ENCODE measurements around the gene IGFL2. TPM values are rescaled to one million over a fixed set of nuclear protein-coding genes. Genes with fewer than 3 reads are reported as not detected.

Gene IGFL2
- total RNA-seq, 1 donor from 2014 or later: 9.8 TPM

- Mint-ChIP-seq H3K4me3 (ENCODE audit: unreplicated experiment) (peak overlapping the region; percentile 81), H3K36me3 (ENCODE audit: low read depth, unreplicated experiment) (peaks cover 3% of the 10 kb centered on the region)
- FAIRE-seq: peak; percentile 32
Observed at GRCh38 chr19:46132508-46133100, 15.4 kb upstream of the IGFL2 start.

DNA sequence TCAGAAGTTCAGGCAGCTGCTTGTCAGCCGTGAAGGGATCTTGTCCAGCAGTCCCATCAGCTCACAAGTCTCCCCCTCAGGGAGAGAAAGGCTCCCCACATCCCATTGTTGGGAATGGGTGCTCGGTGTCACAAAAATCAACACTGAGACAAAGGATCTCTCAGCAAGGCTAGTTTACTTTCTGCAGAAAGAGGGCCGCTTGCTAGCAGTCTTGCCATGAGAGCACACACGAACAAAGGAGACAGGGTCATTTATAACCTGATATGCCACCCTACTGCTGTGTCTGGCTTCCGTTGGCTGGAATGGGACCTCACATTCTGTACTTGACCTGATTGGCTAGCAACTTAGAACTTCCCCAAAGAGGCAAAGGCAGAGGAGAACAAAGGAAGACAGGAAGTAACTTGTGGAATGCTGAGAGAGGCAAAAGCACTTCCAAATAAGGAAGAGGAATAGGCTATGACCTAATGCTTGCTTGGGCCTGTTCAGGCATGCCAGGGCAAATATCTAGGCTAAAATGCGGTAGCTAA lies 14.9 kb upstream of the IGFL2 start:
- TF ChIP-seq, protein P1, sequence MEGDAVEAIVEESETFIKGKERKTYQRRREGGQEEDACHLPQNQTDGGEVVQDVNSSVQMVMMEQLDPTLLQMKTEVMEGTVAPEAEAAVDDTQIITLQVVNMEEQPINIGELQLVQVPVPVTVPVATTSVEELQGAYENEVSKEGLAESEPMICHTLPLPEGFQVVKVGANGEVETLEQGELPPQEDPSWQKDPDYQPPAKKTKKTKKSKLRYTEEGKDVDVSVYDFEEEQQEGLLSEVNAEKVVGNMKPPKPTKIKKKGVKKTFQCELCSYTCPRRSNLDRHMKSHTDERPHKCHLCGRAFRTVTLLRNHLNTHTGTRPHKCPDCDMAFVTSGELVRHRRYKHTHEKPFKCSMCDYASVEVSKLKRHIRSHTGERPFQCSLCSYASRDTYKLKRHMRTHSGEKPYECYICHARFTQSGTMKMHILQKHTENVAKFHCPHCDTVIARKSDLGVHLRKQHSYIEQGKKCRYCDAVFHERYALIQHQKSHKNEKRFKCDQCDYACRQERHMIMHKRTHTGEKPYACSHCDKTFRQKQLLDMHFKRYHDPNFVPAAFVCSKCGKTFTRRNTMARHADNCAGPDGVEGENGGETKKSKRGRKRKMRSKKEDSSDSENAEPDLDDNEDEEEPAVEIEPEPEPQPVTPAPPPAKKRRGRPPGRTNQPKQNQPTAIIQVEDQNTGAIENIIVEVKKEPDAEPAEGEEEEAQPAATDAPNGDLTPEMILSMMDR (IDR thresholded peaks at IDR 0.05; ENCODE audit: insufficient read depth, low read depth, low read length): no peak
- TF ChIP-seq EZH2 (IDR thresholded peaks at IDR 0.05; ENCODE audit: insufficient read depth, low read length): no peak
- Mint-ChIP-seq H3K27me3 (ENCODE audit: low read depth, unreplicated experiment) (no peaks in the 10 kb centered on the region), H3K27ac (ENCODE audit: unreplicated experiment) (peak overlapping the region; percentile 100), H3K4me3 (ENCODE audit: unreplicated experiment) (peak overlapping the region; percentile 81), H3K9me3 (ENCODE audit: unreplicated experiment) (peaks cover 6% of the 10 kb centered on the region), H3K4me1 (ENCODE audit: low read depth, unreplicated experiment) (peaks cover 26% of the 10 kb centered on the region), H3K36me3 (ENCODE audit: low read depth, unreplicated experiment) (peaks cover 4% of the 10 kb centered on the region)
- Histone ChIP-seq H3K36me3 (ENCODE audit: insufficient read depth, low read length) (no peaks in the 10 kb centered on the region), H3K4me1 (ENCODE audit: insufficient read depth, low read length) (peaks cover 25% of the 10 kb centered on the region), H3K79me2 (ENCODE audit: insufficient read depth, low read length) (no peaks in the 10 kb centered on the region), H4K20me1 (ENCODE audit: insufficient read depth, low read length) (no peaks in the 10 kb centered on the region), H3K9me3 (ENCODE audit: insufficient read depth, low read depth, low read length) (peaks cover under 1% of the 10 kb centered on the region), H3K9ac (ENCODE audit: low read length) (peak overlapping the region; percentile 91), H3K27me3 (ENCODE audit: insufficient read depth, low read length) (no peaks in the 10 kb centered on the region), H3K4me2 (ENCODE audit: low read length) (peak overlapping the region; percentile 90), H2AFZ (ENCODE audit: low read depth, low read length) (peak overlapping the region; percentile 51), H3K27ac (ENCODE audit: low read depth, low read length) (peak overlapping the region; percentile 95), H3K4me3 (ENCODE audit: insufficient read depth, low read depth, low read length) (peak overlapping the region; percentile 54)
- FAIRE-seq (peak; percentile 96), DNase-seq (ENCODE audit: low read depth) (peak; percentile 100)

More at GRCh38 chr19:46132508-46133100, 15.4 kb upstream of the IGFL2 start:
- Mint-ChIP-seq H3K27ac (ENCODE audit: unreplicated experiment) (peak overlapping the region; percentile 100), H3K4me1 (ENCODE audit: low read depth, unreplicated experiment) (peaks cover 26% of the 10 kb centered on the region), H3K27me3 (ENCODE audit: low read depth, unreplicated experiment) (no peaks in the 10 kb centered on the region), H3K9me3 (ENCODE audit: unreplicated experiment) (peaks cover 6% of the 10 kb centered on the region)
- Histone ChIP-seq H3K4me1 (ENCODE audit: insufficient read depth, low read length) (peaks cover 25% of the 10 kb centered on the region), H3K9me3 (ENCODE audit: insufficient read depth, low read depth, low read length) (no peaks in the 10 kb centered on the region), H3K4me2 (ENCODE audit: low read length) (peak overlapping the region; percentile 90), H3K79me2 (ENCODE audit: insufficient read depth, low read length) (no peaks in the 10 kb centered on the region), H3K27me3 (ENCODE audit: insufficient read depth, low read length) (no peaks in the 10 kb centered on the region), H3K27ac (ENCODE audit: low read depth, low read length) (peak overlapping the region; percentile 95), H3K9ac (ENCODE audit: low read length) (peak overlapping the region; percentile 91), H3K4me3 (ENCODE audit: insufficient read depth, low read depth, low read length) (peak overlapping the region; percentile 54), H2AFZ (ENCODE audit: low read depth, low read length) (peak overlapping the region; percentile 51), H3K36me3 (ENCODE audit: insufficient read depth, low read length) (no peaks in the 10 kb centered on the region), H4K20me1 (ENCODE audit: insufficient read depth, low read length) (no peaks in the 10 kb centered on the region)
- DNase-seq (ENCODE audit: low read depth): no peak
- no peak for TF ChIP-seq EZH2 (IDR thresholded peaks at IDR 0.05; ENCODE audit: insufficient read depth, low read length)
- TF ChIP-seq, protein P1 (IDR thresholded peaks at IDR 0.05; ENCODE audit: insufficient read depth, low read depth, low read length): no peak

GRCh38 chr19:46133777-46134241 lies 14.2 kb upstream of the IGFL2 start:
- peak overlapping the region; percentile 100 for H3K27ac Mint-ChIP-seq (ENCODE audit: unreplicated experiment)

More at GRCh38 chr19:46133777-46134241, 14.2 kb upstream of the IGFL2 start:
- Histone ChIP-seq H3K4me1 (ENCODE audit: insufficient read depth, low read length) (peaks cover 25% of the 10 kb centered on the region), H3K79me2 (ENCODE audit: insufficient read depth, low read length) (no peaks in the 10 kb centered on the region), H3K9ac (ENCODE audit: low read length) (peak overlapping the region; percentile 73), H3K4me2 (ENCODE audit: low read length) (peak overlapping the region; percentile 90), H4K20me1 (ENCODE audit: insufficient read depth, low read length) (no peaks in the 10 kb centered on the region), H3K36me3 (ENCODE audit: insufficient read depth, low read length) (no peaks in the 10 kb centered on the region), H3K27me3 (ENCODE audit: insufficient read depth, low read length) (no peaks in the 10 kb centered on the region), H2AFZ (ENCODE audit: low read depth, low read length) (no peak overlapping the region), H3K9me3 (ENCODE audit: insufficient read depth, low read depth, low read length) (peaks cover 3% of the 10 kb centered on the region), H3K27ac (ENCODE audit: low read depth, low read length) (peak overlapping the region; percentile 95), H3K4me3 (ENCODE audit: insufficient read depth, low read depth, low read length) (no peak overlapping the region)
- DNase-seq (ENCODE audit: low read depth) (peak; percentile 67), FAIRE-seq (peak; percentile 76)
- H3K4me3 Mint-ChIP-seq (ENCODE audit: unreplicated experiment): peak overlapping the region; percentile 71
- no peaks in the 10 kb centered on the region for H3K27me3 Mint-ChIP-seq (ENCODE audit: low read depth, unreplicated experiment)
- TF ChIP-seq, protein P1 (IDR thresholded peaks at IDR 0.05; ENCODE audit: insufficient read depth, low read depth, low read length): no peak
- no peak for TF ChIP-seq EZH2 (IDR thresholded peaks at IDR 0.05; ENCODE audit: insufficient read depth, low read length)
- H3K36me3 Mint-ChIP-seq (ENCODE audit: low read depth, unreplicated experiment): peaks cover 6% of the 10 kb centered on the region
- peaks cover 6% of the 10 kb centered on the region for H3K9me3 Mint-ChIP-seq (ENCODE audit: unreplicated experiment)
- H3K4me1 Mint-ChIP-seq (ENCODE audit: low read depth, unreplicated experiment): peaks cover 27% of the 10 kb centered on the region

All from astrocyte (in vitro differentiated cells and primary cell).